ENCODE results near the gene SEC63.
"Not testable (repeated sequence)": the region's sequence is repeated elsewhere in the genome, so short reads cannot be mapped to it uniquely, and the experiment has no call there.

The SEC63 gene

GRCh38 chr6:107957909-107958688 lies at the start of gene SEC63:
SEC63 (minus strand) TSS chr6:107958208; CDS start chr6:107958009, 199 bp downstream.
- peak; percentile 98 for DNase-seq

GRCh38 chr6:108005961-108006360 lies 48.0 kb upstream of the SEC63 start:
- no peak for DNase-seq

- no peak for DNase-seq
Measured at GRCh38 chr6:108004861-108005260, 46.9 kb upstream of the SEC63 start.

GRCh38 chr6:108002365-108003221 lies 44.6 kb upstream of the SEC63 start:
- DNase-seq: no peak

GRCh38 chr6:108001696-108002231 lies 43.8 kb upstream of the SEC63 start:
- no peak for DNase-seq

- DNase-seq: not testable (repeated sequence)
Measured at GRCh38 chr6:108000259-108000658, 42.3 kb upstream of the SEC63 start.

GRCh38 chr6:107999341-107999740 lies 41.3 kb upstream of the SEC63 start:
- DNase-seq: no peak

- no peak for DNase-seq
Measured at GRCh38 chr6:107991772-107992550, 34.0 kb upstream of the SEC63 start.

- no peak for DNase-seq
Measured at GRCh38 chr6:107991061-107991460, 33.1 kb upstream of the SEC63 start.

- DNase-seq: not testable (repeated sequence)
Measured at GRCh38 chr6:107990587-107990986, 32.6 kb upstream of the SEC63 start.

- no peak for DNase-seq
Measured at GRCh38 chr6:107989166-107990094, 31.4 kb upstream of the SEC63 start.

- no peak for DNase-seq
Measured at GRCh38 chr6:107988570-107988969, 30.6 kb upstream of the SEC63 start.

GRCh38 chr6:107987805-107988204 lies 29.8 kb upstream of the SEC63 start:
- DNase-seq: no peak

GRCh38 chr6:107985701-107986100 lies 27.7 kb upstream of the SEC63 start:
- no peak for DNase-seq

GRCh38 chr6:107983811-107984210 lies 25.8 kb upstream of the SEC63 start:
- no peak for DNase-seq

- no peak for DNase-seq
Measured at GRCh38 chr6:107982486-107982885, 24.5 kb upstream of the SEC63 start.

GRCh38 chr6:107981695-107982094 lies 23.7 kb upstream of the SEC63 start:
- no peak for DNase-seq

GRCh38 chr6:107977283-107977682 lies 19.3 kb upstream of the SEC63 start:
- DNase-seq: no peak

GRCh38 chr6:107976155-107976783 lies 18.3 kb upstream of the SEC63 start:
- no peak for DNase-seq

- no peak for DNase-seq
Measured at GRCh38 chr6:107973594-107973993, 15.6 kb upstream of the SEC63 start.

- DNase-seq: no peak
Measured at GRCh38 chr6:107972413-107973096, 14.5 kb upstream of the SEC63 start.
